ENCODE data around the gene CEACAM1.

DNA sequence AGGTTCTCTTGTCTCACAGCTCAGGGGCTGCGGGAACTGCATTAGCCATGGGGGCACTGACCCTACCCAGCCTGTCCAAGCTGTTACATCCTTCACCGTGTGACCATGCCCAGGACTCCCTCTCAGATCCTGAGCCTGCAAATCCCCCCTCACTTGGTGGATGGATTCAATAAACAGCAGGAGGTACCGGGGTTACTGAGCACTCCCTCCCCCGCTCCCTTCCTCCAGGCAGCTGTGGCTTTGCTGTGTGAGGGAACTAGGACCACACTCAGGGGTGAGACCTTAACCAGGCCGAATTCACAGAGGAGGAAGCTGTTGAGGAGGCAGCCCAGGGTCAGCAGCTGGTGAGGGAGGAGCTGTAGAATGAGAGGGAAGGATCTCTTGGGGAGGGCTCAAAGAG, 27.0 kb upstream of the CEACAM1 start:
- TF ChIP-seq CTCF (IDR thresholded peaks at IDR 0.05; ENCODE audit: low read depth, low read length, poor library complexity, severe bottlenecking), result no peak
- TF ChIP-seq EZH2phosphoT487 (IDR thresholded peaks at IDR 0.05; ENCODE audit: borderline replicate concordance, low read length), result no peak

Data from DOHH2 (cell line).